K562 (cell line): ENCODE data around the gene FCER2. TPM values are rescaled to one million over a fixed set of nuclear protein-coding genes. Genes with fewer than 3 reads are reported as not detected.

ENCODE experiments used
- ATAC-seq: fragments of 200-7000 bp; cut with Tn5 transposase; 3 replicates; pipeline ENCODE4 v1.9.1; 2020; ENCODE audit warnings: moderate library complexity
- BruUV-seq: library from RNA; stranded (reverse); fragments of 400-500 nt; replicated peaks from 2 replicates; lab custom pipeline; 2021; lab: Mats Ljungman, UMichigan
- CTCF ChIA-PET: fragments of 300-600 bp; formaldehyde crosslinking; extraction: SDS; loops from one replicate; lab custom pipeline; 2021; ENCODE audit warnings: low intra/inter-chr PET ratio; lab: Yijun Ruan, JAX
- POLR2A ChIA-PET: fragments of 300-600, 350-650 bp; sonication (Branson Sonifier 250); formaldehyde crosslinking; extraction: SDS; loops from one replicate; lab custom pipeline; 2021; ENCODE audit warnings: antibody characterized with exemption, inconsistent platforms; lab: Yijun Ruan, JAX
- DNase-seq, 4 experiments: peaks; one replicate each; pipeline versions ENCODE4 v3.0.0 to v3.0.0-alpha.2; 2011 to 2018; ENCODE audit warnings: low spot score in 3 of 4, mixed read lengths in 3 of 4; ENCODE audit errors: extremely low read depth in 1 of 4
- FAIRE-seq: peaks from 2 replicates; lab custom pipeline; 2011; peaks lifted over from hg19 to GRCh38; lab: Jason Lieb, UNC
- H2AFZ ChIP-seq: 2 replicates; pipeline ENCODE4 v1.6.0; 2011; ENCODE audit warnings: low read depth, low read length, control low read depth, inconsistent platforms
- H3K27ac ChIP-seq: fragments of 200-600 bp; 3 replicates; pipeline ENCODE4 v1.8.0; 2011; ENCODE audit warnings: low read depth, mild to moderate bottlenecking, control low read depth, inconsistent platforms, low read length, moderate library complexity, mixed read lengths; ENCODE audit errors: extremely low read depth
- H3K27me3 ChIP-seq, 2 experiments: fragments of 300-600 bp in 1 of 2; 2 replicates in 1 of 2; 3 replicates in 1 of 2; pipeline versions ENCODE4 v1.6.0 to v1.8.0; 2011; ENCODE audit warnings: inconsistent platforms in 2 of 2, low read length in 2 of 2, mild to moderate bottlenecking in 1 of 2, mixed read lengths in 1 of 2, moderate library complexity in 1 of 2; ENCODE audit not compliant: control insufficient read depth in 2 of 2, insufficient read depth in 2 of 2
- H3K36me3 ChIP-seq: fragments of 300-600 bp; 3 replicates; pipeline ENCODE4 v1.8.0; 2011; ENCODE audit warnings: mild to moderate bottlenecking, low read length, inconsistent platforms; ENCODE audit not compliant: control insufficient read depth, insufficient read depth
- H3K4me1 ChIP-seq, 2 experiments: fragments of 200-600 bp in 1 of 2; replicated peaks in 1 of 2; 2 replicates in 1 of 2; 3 replicates in 1 of 2; pipeline versions ENCODE4 v1.5.1 to v1.8.0; 2011; ENCODE audit warnings: inconsistent platforms in 2 of 2, low read length in 2 of 2, mild to moderate bottlenecking in 1 of 2, mixed read lengths in 1 of 2, moderate library complexity in 1 of 2; ENCODE audit not compliant: control insufficient read depth in 2 of 2, insufficient read depth in 2 of 2
- H3K4me2 ChIP-seq: 2 replicates; pipeline ENCODE4 v1.6.1; 2011; ENCODE audit warnings: low read length, control low read depth, inconsistent platforms, mixed read lengths; ENCODE audit not compliant: insufficient read depth
- H3K4me3 ChIP-seq: fragments of 200-600 bp; sonication (generic), shearing (Covaris generic); 2 replicates; pipeline ENCODE4 v1.5.1; 2016; ENCODE audit warnings: control low read depth, inconsistent platforms
- H3K79me2 ChIP-seq: fragments of 200-600 bp; 3 replicates; pipeline ENCODE4 v1.8.0; 2011; ENCODE audit warnings: low read length, inconsistent platforms; ENCODE audit not compliant: control insufficient read depth, insufficient read depth
- H3K9ac ChIP-seq, 2 experiments: 2 replicates each; pipeline versions ENCODE4 v1.6.0 to v1.6.1; 2011; ENCODE audit warnings: low read depth in 2 of 2, low read length in 2 of 2, control low read depth in 1 of 2, inconsistent platforms in 1 of 2, mild to moderate bottlenecking in 1 of 2, mixed read lengths in 1 of 2; ENCODE audit not compliant: insufficient read depth in 1 of 2
- H3K9me1 ChIP-seq: one replicate; pipeline ENCODE4 v1.6.0; 2011; ENCODE audit warnings: inconsistent platforms, mild to moderate bottlenecking, low read length, moderate library complexity; ENCODE audit not compliant: control insufficient read depth, insufficient read depth
- H3K9me3 ChIP-seq: replicated peaks from 2 replicates; pipeline ENCODE4 v1.5.1; 2011; ENCODE audit warnings: low read depth, low read length, inconsistent platforms; ENCODE audit not compliant: control insufficient read depth, insufficient read depth
- H4K20me1 ChIP-seq: replicated peaks from 2 replicates; pipeline ENCODE4 v1.6.1; 2011; ENCODE audit warnings: low read length, inconsistent platforms, mixed read lengths; ENCODE audit not compliant: control insufficient read depth, insufficient read depth
- POLR2G ChIP-seq: fragments of 200-400 bp; formaldehyde crosslinking; IDR thresholded peaks from 2 replicates; pipeline ENCODE4 v1.6.1; 2017; ENCODE audit warnings: low read depth, mild to moderate bottlenecking, antibody characterized with exemption, low read length, moderate library complexity
- RAD21 ChIP-seq, 2 experiments: fragments of 250-450 bp in 1 of 2; fragments of 450-650 bp in 1 of 2; sonication (Bioruptor Pico) in 1 of 2; formaldehyde crosslinking in 1 of 2; IDR thresholded peaks in 1 of 2; conservative IDR thresholded peaks in 1 of 2; 2 replicates each; pipeline versions ENCODE4 v1.4.0 to v1.8.0; 2020 to 2022; ENCODE audit warnings: mild to moderate bottlenecking in 2 of 2, moderate library complexity in 1 of 2
- WGBS: fragments of 100-300 bp; shearing (Covaris generic); methylation state at CpG from one replicate; pipeline ENCODE4 v1.1.6; 2016; ENCODE audit warnings: low coverage, mixed read lengths; ENCODE audit not compliant: insufficient coverage; ENCODE audit errors: missing lambda C conversion rate; 5-methylcytosine and 5-hydroxymethylcytosine counted together
- in situ Hi-C: fragments of 300-500 bp; cut with MboI; formaldehyde crosslinking; loops from 4 replicates; pipeline ENCODE4 v1.15.0; 2018; ENCODE audit warnings: inconsistent platforms, mixed read lengths
- intact Hi-C: fragments of 100-400 bp; cut with micrococcal nuclease; formaldehyde crosslinking; loops from 2 replicates; pipeline ENCODE4 v1.14.2; 2022
- polyA plus RNA-seq, 8 experiments: library from polyadenylated mRNA; depleted of rRNA in 4 of 8; stranded (reverse) in 5 of 8; unstranded in 3 of 8; fragments of >200 nt; fragmentation: Nextera tagmentation in 2 of 8; fragmentation: Illumina TruSeq in 1 of 8; extraction: Ambion mirVana in 2 of 8; extraction: Trizol in 1 of 8; gene quantifications; 2 replicates each; pipeline versions ENCODE4 v1.2.1 to v1.2.3, GENCODE V29; 2011 to 2014; ENCODE audit warnings: inconsistent platforms in 1 of 8, missing spikeins in 1 of 8
- total RNA-seq, 7 experiments: library from RNA; depleted of rRNA in 6 of 7; stranded (reverse); fragments of >200 nt in 6 of 7; fragmentation: Illumina TruSeq in 2 of 7; extraction: Trizol in 2 of 7; gene quantifications; 2 replicates each; pipeline versions ENCODE4 v1.2.1 to v1.2.3, GENCODE V29; 2011 to 2021; ENCODE audit warnings: low replicate concordance in 1 of 7
- TF ChIP-seq, protein P1 (sequence below): fragments of 200-800 bp; sonication (Bioruptor generic); IDR thresholded peaks from 2 replicates; pipeline ENCODE4 v1.6.1; 2017; ENCODE audit warnings: missing genetic modification characterization, missing compliant biosample characterization

Gene FCER2
- total and polyA plus RNA-seq, 9 of the 15 experiments (the other 6 are each of a cell fraction or from before 2014, with no cell fraction given), result 0.11 TPM; not detected in 8

- H4K20me1 ChIP-seq, result no peaks in the 10 kb centered on the region
- H3K9me3 ChIP-seq, result no peaks in the 10 kb centered on the region
- H3K9me1 ChIP-seq, result peaks cover 3% of the 10 kb centered on the region
- DNase-seq (no peak), FAIRE-seq (no peak), ATAC-seq (no peak)
- no peak overlapping the region for H3K27ac ChIP-seq
- intact Hi-C loops, result loop anchor here (10.0 kb wide), 1 partner anchor 331 kb away; no protein-coding TSS in a partner anchor
- 17% methylated on average over 18 of the region's 19 CpGs for WGBS
- H3K4me3 ChIP-seq, result no peak overlapping the region
- peaks cover 0 to 30% of the 10 kb centered on the region in 2 experiments; a peak in 2 of 5 replicates for H3K4me1 ChIP-seq
- peaks cover 13% of the 10 kb centered on the region; the same call in 2 of the 3 replicates for H3K79me2 ChIP-seq
- 0 out of 2 replicates have a peak, but pooled peaks have one; percentile 40 for TF ChIP-seq POLR2G
- TF ChIP-seq RAD21 (CRISPR knock-in tag; conservative IDR thresholded peaks at IDR 0.05 in 1 of 2, IDR thresholded peaks at IDR 0.05 in 1 of 2), result no peak
- TF ChIP-seq, protein P1, sequence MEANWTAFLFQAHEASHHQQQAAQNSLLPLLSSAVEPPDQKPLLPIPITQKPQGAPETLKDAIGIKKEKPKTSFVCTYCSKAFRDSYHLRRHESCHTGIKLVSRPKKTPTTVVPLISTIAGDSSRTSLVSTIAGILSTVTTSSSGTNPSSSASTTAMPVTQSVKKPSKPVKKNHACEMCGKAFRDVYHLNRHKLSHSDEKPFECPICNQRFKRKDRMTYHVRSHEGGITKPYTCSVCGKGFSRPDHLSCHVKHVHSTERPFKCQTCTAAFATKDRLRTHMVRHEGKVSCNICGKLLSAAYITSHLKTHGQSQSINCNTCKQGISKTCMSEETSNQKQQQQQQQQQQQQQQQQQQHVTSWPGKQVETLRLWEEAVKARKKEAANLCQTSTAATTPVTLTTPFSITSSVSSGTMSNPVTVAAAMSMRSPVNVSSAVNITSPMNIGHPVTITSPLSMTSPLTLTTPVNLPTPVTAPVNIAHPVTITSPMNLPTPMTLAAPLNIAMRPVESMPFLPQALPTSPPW (CRISPR knock-in tag), result no peak
- peaks cover 0 to 26% of the 10 kb centered on the region in 2 experiments; a peak in 2 of 5 replicates for H3K27me3 ChIP-seq
- H3K9ac ChIP-seq, result no peak overlapping the region; a peak in 1 of 4 replicates
- no peak overlapping the region for H3K4me2 ChIP-seq
- no TSS peak for BruUV-seq
- H3K36me3 ChIP-seq, result peaks cover 10% of the 10 kb centered on the region; the same call in 2 of the 3 replicates
- CTCF ChIA-PET, result no interaction called here
- POLR2A ChIA-PET, result no interaction called here
- H2AFZ ChIP-seq, result no peak overlapping the region
- in situ Hi-C loops, result loop anchor here (10.0 kb wide), 1 partner anchor 331 kb away; no protein-coding TSS in a partner anchor
Observed at GRCh38 chr19:7685546-7686445, 16.1 kb downstream of the FCER2 start.
